H7 (cell line): ENCODE results near the gene ABCF1. TPM values are rescaled to one million over a fixed set of nuclear protein-coding genes. Genes with fewer than 3 reads are reported as not detected.

Experiments
- DNase-seq: peaks from one replicate; pipeline ENCODE4 v3.0.0; 2012
- H3K27me3 ChIP-seq: 2 replicates; pipeline ENCODE4 v1.6.0; 2011; ENCODE audit warnings: mild to moderate bottlenecking, low read length; ENCODE audit not compliant: control insufficient read depth, insufficient read depth
- H3K36me3 ChIP-seq: replicated peaks from 2 replicates; pipeline ENCODE4 v1.5.1; 2011; ENCODE audit warnings: low read length; ENCODE audit not compliant: control insufficient read depth, insufficient read depth
- H3K4me3 ChIP-seq: 2 replicates; pipeline ENCODE4 v1.5.1; 2011; ENCODE audit warnings: low read depth, mild to moderate bottlenecking, control low read depth, low read length, moderate library complexity; ENCODE audit not compliant: insufficient read depth
- total RNA-seq: library from RNA; depleted of rRNA; stranded (reverse); fragments of >200 nt; shearing (Covaris generic); gene quantifications from 2 replicates; pipeline ENCODE4 v1.2.3, GENCODE V29; 2014; rRNA removed

Gene ABCF1
- total RNA-seq, 1 experiment from 2014 or later = 55.7 TPM

GRCh38 chr6:30616811-30617564 lies 45.7 kb downstream of the ABCF1 start, which contains the start of gene PPP1R10:
PPP1R10 (minus strand) TSS chr6:30617243; CDS start chr6:30609944, 7,299 bp downstream.
- peaks cover 13% of the 10 kb centered on the region for H3K36me3 ChIP-seq
- no peaks in the 10 kb centered on the region for H3K27me3 ChIP-seq
- H3K4me3 ChIP-seq = peak within 1 kb of the TSS; percentile 64
- peak; percentile 90 for DNase-seq

- Histone ChIP-seq H3K4me3 (peak within 1 kb of the TSS; percentile 64), H3K36me3 (peaks cover 16% of the 10 kb centered on the region), H3K27me3 (no peaks in the 10 kb centered on the region)
- DNase-seq = peak; percentile 86
These were observed 46.5 kb downstream of the ABCF1 start, which contains the start of gene MRPS18B for GRCh38 chr6:30617565-30618269. MRPS18B (plus strand) TSS chr6:30617840; CDS start chr6:30617866, 26 bp downstream.

GRCh38 chr6:30618270-30618797 lies 47.1 kb downstream of the ABCF1 start:
- no peak for DNase-seq
- peak overlapping the region; percentile 64 for H3K4me3 ChIP-seq
- peaks cover 17% of the 10 kb centered on the region for H3K36me3 ChIP-seq
- no peaks in the 10 kb centered on the region for H3K27me3 ChIP-seq

GRCh38 chr6:30619561-30619960 lies 48.3 kb downstream of the ABCF1 start:
- DNase-seq = no peak
- Histone ChIP-seq H3K36me3 (peaks cover 19% of the 10 kb centered on the region), H3K27me3 (no peaks in the 10 kb centered on the region), H3K4me3 (no peak overlapping the region)

- Histone ChIP-seq H3K27me3 (no peaks in the 10 kb centered on the region), H3K4me3 (no peak overlapping the region), H3K36me3 (peaks cover 24% of the 10 kb centered on the region)
- DNase-seq = no peak
These were observed 54.3 kb downstream of the ABCF1 start for GRCh38 chr6:30625511-30625910.

- H3K27me3 ChIP-seq = no peaks in the 10 kb centered on the region
- peaks cover 25% of the 10 kb centered on the region for H3K36me3 ChIP-seq
- peak; percentile 96 for DNase-seq
- H3K4me3 ChIP-seq = peak within 1 kb of the TSS; percentile 92
These were observed 55.5 kb downstream of the ABCF1 start, which contains the start of gene ATAT1 for GRCh38 chr6:30626484-30627366. ATAT1 (plus strand) TSS chr6:30626874.

GRCh38 chr6:30635834-30636233 lies 64.6 kb downstream of the ABCF1 start:
- no peaks in the 10 kb centered on the region for H3K27me3 ChIP-seq
- no peak for DNase-seq
- no peak overlapping the region for H3K4me3 ChIP-seq
- H3K36me3 ChIP-seq = peaks cover 12% of the 10 kb centered on the region

GRCh38 chr6:30640481-30640880 lies 69.2 kb downstream of the ABCF1 start:
- no peak overlapping the region for H3K4me3 ChIP-seq
- peaks cover 8% of the 10 kb centered on the region for H3K36me3 ChIP-seq
- H3K27me3 ChIP-seq = no peaks in the 10 kb centered on the region
- no peak for DNase-seq

GRCh38 chr6:30641048-30641447 lies 69.8 kb downstream of the ABCF1 start:
- no peak for DNase-seq
- peaks cover 8% of the 10 kb centered on the region for H3K36me3 ChIP-seq
- no peaks in the 10 kb centered on the region for H3K27me3 ChIP-seq
- no peak overlapping the region for H3K4me3 ChIP-seq

Other genes starting within 250 kb of the ABCF1 start
- 12.2 and 13.9 TPM in 2 replicates for gene TRIM39, start 244.5 kb upstream of the ABCF1 start, total RNA-seq
- gene RPP21, start 226.3 kb upstream of the ABCF1 start, total RNA-seq = 87.2 and 103 TPM in 2 replicates
- 45.8 and 61.9 TPM in 2 replicates for gene HLA-E, start 81.9 kb upstream of the ABCF1 start, total RNA-seq
- 59.0 and 78.4 TPM in 2 replicates for gene GNL1, start 15.0 kb upstream of the ABCF1 start, total RNA-seq
- gene PRR3, start 14.1 kb upstream of the ABCF1 start, total RNA-seq = 14.3 and 14.7 TPM in 2 replicates
- 47.3 and 62.3 TPM in 2 replicates for gene PPP1R10, start 45.8 kb downstream of the ABCF1 start, total RNA-seq
- gene MRPS18B, start 46.4 kb downstream of the ABCF1 start, total RNA-seq = 112 and 121 TPM in 2 replicates
- gene ATAT1, start 55.4 kb downstream of the ABCF1 start, total RNA-seq = 11.7 and 13.1 TPM in 2 replicates
- gene C6orf136, start 75.7 kb downstream of the ABCF1 start, total RNA-seq = 15.4 and 16.9 TPM in 2 replicates
- 39.2 and 45.3 TPM in 2 replicates for gene DHX16, start 101.6 kb downstream of the ABCF1 start, total RNA-seq
- gene PPP1R18, start 115.2 kb downstream of the ABCF1 start, total RNA-seq = 48.2 and 55.7 TPM in 2 replicates
- 20.7 and 23.8 TPM in 2 replicates for gene NRM, start 119.5 kb downstream of the ABCF1 start, total RNA-seq
- gene MDC1, start 145.8 kb downstream of the ABCF1 start, total RNA-seq = 25.5 and 29.1 TPM in 2 replicates
- gene TUBB, start 148.9 kb downstream of the ABCF1 start, total RNA-seq = 1,911 and 2,101 TPM in 2 replicates
- 140 and 152 TPM in 2 replicates for gene FLOT1, start 171.2 kb downstream of the ABCF1 start, total RNA-seq
- gene IER3, start 173.1 kb downstream of the ABCF1 start, total RNA-seq = 116 and 141 TPM in 2 replicates